K562 (cell line): Measurements from ENCODE around the gene GLRA1.

ENCODE experiments used
- ARID2 ChIP-seq: fragments of 450-650 bp; IDR thresholded peaks from 2 replicates; pipeline ENCODE4 v1.6.1; 2017; ENCODE audit warnings: antibody characterized with exemption, mild to moderate bottlenecking
- E2F1 ChIP-seq: sonication (generic); formaldehyde crosslinking; IDR thresholded peaks from 2 replicates; pipeline ENCODE4 v1.8.1; 2023; ENCODE audit warnings: mild to moderate bottlenecking, missing genetic modification reagents, moderate library complexity
- HCFC1 ChIP-seq: IDR thresholded peaks from 2 replicates; pipeline ENCODE4 v1.6.1; 2012; ENCODE audit warnings: low read depth, low read length, improper control_type of control experiment
- HMG20A ChIP-seq: fragments of 450-650 bp; formaldehyde crosslinking; conservative IDR thresholded peaks from 2 replicates; pipeline ENCODE4 v1.4.0; 2020; ENCODE audit warnings: mild to moderate bottlenecking, mixed read lengths
- KAT7 ChIP-seq: sonication (generic); formaldehyde crosslinking; IDR thresholded peaks from 2 replicates; pipeline ENCODE4 v1.8.0; 2022; ENCODE audit warnings: missing genetic modification reagents, mild to moderate bottlenecking, borderline replicate concordance

GRCh38 chr5:151917904-151918303, 6.7 kb downstream of the GLRA1 start:
- TF ChIP-seq E2F1 (CRISPR knock-in tag) (no peak), ARID2 (no peak), HCFC1 (no peak), KAT7 (CRISPR knock-in tag) (no peak), HMG20A (no peak)
